ENCODE data around the gene AIMP2.
"Not testable (repeated sequence)": the region's sequence is repeated elsewhere in the genome, so short reads cannot be mapped to it uniquely, and the experiment has no call there.

The AIMP2 gene

DNA sequence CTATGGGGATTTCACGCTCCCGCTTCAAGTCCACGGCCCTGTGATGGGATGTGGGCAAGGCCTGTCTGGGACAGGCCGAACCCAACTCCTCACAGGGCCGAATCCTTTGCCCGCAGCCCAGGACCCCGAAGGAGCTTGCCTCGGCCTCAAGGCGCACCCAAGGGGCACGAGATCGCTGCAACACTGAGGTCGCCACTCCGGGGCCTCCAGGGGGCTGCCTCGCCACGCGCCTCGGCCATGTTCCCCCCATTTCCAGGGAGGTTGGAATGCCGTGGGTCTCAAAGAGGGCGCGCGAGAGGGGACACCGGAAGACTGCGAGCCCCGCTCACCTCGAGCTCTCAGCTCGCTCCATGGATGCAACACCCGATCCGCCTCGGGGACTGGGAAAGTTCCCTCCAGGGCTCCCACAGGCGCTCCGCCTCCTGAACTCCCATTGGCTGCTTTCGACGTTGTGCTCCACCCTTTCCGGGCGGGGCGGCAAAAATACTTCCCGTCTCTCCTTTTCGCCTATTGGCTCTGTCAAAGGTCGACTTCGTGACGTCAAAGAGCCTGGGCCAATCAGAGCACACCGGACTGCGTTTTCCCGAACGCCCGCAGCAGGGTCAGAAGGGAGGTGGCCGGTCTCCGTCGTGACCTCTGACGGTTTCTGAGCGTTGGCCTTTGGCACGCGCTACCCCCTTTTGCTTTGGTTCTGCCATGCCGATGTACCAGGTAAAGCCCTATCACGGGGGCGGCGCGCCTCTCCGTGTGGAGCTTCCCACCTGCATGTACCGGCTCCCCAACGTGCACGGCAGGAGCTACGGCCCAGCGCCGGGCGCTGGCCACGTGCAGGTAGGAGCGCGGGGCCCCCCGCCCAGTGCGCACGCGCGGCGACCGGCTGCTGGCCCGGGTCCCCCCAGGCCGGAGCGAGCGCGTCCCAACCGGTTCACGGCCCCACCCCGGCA is at the start of gene AIMP2, which contains the start of gene PMS2:
TSS of gene AIMP2 (plus strand) at position 605 of the 944 bp plus-strand sequence. CDS start at position 697, 92 bp downstream.
TSS of gene PMS2 (minus strand) at position 382 of the 944 bp plus-strand sequence. CDS start at position 352, 30 bp downstream.
- DNase-seq (ENCODE audit: low read depth in 2 of 2), result peak; percentile 95 to 96

DNA sequence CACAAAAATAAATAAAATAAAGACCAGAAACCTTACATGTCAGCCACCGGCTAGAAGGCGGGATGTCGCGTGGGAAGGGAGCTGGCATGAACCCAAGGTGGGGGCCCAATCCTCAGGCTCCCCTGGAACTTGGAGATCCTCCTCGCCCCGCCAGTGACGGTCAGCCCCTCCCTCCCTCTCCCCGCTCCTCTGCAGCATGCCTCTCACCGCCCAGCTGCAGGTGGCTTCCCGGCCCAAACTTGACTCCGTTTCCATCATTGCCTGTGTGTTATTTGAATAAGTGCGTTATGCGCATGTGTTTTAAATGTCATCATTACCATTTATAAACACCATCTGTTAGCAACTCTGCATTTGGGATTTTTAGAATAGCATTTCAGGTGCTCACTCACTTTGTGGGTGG is 45.9 kb upstream of the AIMP2 start:
- not testable (repeated sequence) for DNase-seq (ENCODE audit: low read depth in 2 of 2)

DNA sequence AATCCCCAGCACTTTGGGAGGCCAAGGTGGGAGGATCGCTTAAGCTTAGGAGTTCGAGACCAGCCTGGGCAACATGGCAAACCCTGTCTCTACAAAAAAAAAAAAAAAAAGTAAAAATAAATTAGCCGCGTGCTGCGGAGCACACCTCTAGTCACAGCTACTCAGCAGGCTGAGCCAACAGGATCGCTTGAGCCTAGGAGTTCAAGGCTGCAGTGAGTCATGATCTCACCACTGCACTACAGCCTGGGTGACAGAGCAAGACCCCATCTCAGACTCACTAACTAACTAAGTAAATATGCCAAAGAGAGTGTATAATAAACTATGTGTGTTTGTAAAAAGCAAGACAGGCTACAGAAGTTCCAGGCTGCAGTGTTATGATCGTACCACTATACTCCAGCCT is 45.3 kb upstream of the AIMP2 start:
- DNase-seq (ENCODE audit: low read depth in 2 of 2), result not testable (repeated sequence)

DNA sequence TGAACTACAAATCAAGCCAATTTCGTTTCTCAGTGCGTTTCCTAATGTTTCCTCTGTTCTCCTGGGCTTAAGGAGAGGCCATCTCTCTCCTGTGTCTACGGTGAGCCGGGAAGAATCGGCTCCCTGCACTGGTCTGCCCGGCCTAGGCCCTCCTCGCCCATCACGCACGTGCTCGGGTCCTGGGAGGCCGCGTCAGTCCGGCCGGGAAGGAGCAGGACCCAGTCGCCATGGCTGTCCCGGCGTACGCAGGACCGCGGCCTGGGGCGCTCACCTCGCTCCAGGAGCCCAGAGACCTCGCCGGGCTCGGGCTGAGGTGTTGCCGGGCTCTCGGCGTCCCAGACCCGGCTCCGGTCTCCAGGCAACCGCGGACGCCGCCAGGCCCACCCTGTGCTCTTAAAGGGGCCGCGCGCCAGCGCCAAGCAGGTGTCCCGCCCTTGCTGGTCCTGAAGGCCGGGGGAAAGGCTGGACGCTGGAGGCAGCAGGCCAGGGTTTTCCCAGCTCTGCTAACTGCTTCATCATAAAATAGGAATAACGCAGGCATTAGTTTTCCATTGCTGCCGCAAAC is 38.6 kb upstream of the AIMP2 start, which contains the start of gene RSPH10B:
TSS of gene RSPH10B (minus strand) at position 343 of the 565 bp plus-strand sequence. CDS start 3,573 bp downstream, outside the sequence.
- DNase-seq (ENCODE audit: low read depth in 2 of 2), result not testable (repeated sequence)

DNA sequence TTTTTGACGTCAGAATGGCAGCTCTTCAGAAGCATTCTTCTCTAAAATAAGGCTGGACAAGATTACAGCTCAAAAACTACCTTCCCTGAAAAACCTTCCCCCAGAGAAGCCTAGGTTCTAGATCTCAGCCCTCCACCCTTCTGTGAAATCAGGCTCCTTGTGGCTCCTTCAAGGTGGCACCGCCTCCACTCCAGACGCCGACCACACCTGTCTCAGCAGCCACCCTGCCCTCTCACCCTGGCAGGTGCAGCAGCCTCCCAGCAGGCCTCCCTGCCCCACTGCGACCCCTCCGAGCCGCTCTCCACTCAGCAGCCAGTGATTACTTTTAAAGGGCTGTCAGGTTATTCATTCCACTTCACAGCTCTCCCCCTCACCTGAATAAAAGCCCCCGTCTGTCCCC is 35.5 kb upstream of the AIMP2 start:
- not testable (repeated sequence) for DNase-seq (ENCODE audit: low read depth in 2 of 2)

DNA sequence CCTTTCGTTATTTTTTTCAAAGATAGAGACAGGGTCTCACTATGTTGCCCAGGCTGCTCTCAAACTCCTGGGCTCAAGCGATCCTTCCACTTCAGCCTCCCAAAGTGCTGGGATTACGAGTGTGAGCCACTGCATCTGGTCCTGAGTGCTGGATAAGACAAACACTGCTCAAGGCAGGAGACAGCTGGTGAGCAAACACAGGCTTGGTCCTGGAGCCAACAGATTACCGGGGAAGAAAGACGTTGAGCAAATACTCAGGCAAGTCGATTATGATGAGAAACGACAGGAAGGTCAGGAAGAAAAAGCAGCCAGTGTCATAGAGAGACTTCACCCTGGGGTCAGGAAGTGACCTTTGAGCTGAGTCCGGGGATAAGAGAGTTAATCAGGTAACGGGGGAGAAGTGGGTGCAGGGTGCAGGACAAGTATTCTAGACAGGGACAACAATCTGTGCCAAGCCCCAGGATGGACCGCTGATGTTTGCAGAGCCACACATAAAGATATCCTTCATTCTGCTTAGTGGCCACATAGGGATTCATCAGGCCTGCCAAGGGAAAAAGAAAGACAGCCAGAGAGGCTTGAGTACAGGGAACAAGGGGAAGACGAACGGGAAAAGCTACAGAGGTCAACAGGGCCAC is 29.3 kb upstream of the AIMP2 start:
- not testable (repeated sequence) for DNase-seq (ENCODE audit: low read depth in 2 of 2)

DNA sequence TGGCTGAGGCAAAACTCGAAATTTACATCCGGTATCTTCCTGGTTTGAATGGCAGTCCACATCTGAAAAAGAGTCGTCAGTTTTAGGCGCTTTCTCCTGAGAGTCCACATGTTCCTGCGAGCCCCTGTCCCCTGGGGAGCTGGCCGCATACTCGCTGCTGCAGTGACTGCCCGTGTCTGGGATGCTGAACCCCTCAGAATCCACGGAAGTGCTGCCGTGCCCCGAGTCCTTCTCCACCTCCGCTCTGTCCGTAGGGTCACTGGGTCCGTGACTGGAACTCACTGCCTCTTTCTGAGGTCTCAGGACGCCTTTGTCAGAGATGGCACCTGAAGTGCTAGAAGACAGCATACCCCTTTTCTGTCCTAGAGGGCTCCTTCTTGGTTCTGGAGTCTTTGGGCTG is 22.0 kb upstream of the AIMP2 start:
- DNase-seq (ENCODE audit: low read depth in 2 of 2), result not testable (repeated sequence)

DNA sequence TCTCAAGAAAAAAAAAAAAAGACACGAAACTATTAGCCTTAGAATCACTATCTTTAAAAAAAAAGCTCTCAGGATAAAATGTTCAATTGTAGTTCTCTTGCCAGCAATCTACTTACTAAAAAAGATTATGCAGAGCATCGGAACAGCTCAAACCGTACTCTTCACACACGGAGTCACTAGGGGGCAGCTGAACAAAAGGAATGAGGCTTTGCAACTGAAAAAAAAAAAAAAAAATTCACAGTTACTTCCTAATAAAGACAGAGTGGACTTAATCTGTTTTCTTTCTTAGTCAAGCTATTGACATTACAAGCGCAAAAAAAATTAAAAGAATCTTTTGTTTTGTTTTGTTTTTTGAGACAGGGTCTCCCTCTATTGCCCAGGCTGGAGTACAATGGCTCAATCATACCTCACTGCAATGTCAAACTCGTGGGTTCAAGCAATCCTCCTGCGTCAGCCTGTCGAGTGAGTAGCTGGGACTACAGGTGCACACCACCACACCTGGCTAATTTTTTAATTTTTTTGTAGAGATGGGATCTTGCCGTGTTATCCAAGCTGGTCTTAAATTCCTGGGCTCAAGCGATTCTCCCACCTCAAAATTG is 11.8 kb upstream of the AIMP2 start:
- DNase-seq (ENCODE audit: low read depth in 2 of 2), result peak in 1 of 2 donors; percentile 20

DNA sequence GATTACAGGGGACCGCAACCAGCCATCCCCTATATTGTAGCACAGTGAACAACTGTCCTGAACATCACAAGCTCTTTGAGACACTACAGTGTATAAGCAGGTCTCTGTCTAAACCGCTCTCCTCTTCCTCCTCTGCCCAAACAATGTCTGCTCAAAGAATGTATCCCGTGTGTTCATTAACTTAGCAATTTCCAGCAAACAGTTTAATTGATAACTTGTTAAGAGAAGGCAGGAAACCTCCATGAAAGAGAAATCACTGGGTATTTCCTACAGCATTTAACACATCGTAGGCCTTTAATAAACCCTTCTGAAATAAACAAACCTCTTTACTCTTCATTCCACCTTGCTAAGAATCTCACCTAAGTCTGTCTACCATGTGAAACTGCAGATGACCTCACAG is 1.7 kb upstream of the AIMP2 start:
- DNase-seq (ENCODE audit: low read depth in 2 of 2), result no peak

DNA sequence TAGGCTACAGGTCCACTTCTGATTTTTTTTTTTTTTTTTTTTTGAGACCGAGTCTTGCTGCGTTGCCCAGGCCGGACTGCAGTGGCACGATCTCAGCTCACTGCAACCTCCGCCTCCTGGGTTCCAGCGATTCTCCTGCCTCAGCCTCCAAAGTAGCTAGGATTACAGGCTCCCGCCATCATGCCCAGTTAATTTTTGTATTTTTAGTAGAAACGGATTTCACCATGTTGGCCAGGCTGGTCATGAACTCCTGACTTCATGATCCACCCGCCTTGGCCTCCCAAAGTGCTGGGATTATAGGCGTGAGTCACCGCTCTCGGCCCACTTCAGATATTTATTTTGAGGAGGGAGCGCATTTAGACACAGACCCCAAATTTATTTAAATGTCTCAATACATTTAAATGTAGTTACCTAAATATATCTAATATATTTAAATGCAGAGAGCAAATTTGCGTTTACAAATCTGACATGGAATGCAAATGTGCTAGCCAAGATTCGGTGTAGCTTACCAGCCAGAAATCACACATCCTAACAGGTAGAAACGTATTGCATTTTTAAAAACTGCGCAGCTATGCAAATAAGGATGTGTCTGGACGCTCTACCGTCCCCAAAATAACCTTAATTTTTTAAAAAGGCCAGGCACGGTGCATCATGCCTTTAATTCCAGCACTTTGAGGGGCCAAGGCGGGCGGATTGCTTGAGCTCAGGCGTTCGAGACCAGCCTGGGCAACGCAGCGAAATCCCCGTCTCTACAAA is 1.1 kb upstream of the AIMP2 start:
- DNase-seq (ENCODE audit: low read depth in 2 of 2), result not testable (repeated sequence)

DNA sequence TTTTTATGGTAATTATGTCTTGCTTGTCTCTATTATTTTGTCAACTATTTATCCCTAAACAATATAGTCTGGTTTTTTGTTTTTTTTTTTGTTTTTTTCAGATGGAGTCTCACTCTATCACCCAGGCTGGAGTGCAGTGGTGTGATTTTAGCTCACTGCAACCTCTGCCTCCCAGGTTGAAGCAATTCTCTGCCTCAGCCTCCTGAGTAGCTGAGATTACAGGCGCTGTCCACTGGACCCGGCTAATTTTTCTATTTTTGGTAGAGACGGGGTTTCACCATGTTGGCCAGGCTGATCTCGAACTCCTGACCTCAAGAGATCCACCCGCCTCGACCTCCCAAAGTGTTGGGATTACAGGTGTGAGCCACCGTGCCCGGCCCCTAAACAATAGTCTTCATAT is 1.3 kb downstream of the AIMP2 start:
- not testable (repeated sequence) for DNase-seq (ENCODE audit: low read depth in 2 of 2)

DNA sequence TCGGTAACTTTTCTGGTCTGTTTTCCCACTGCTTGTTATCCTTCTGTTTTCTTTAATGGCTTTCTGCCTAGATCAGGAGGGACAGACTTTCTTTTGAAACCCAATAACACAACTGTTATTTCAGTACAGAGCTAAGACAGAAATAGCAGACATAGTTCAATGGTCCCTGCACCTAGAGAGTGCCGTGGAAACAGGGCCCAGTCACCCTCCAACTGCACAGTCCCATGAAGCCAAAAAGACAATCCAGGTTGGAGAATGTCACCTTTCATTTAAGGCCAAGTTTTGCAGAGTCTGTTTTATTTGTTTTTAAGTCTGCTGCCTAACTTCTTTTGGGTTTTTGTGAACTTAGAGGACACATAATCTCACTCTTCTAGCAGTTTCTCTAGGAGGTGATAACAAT is 2.5 kb downstream of the AIMP2 start:
- DNase-seq (ENCODE audit: low read depth in 2 of 2), result no peak

DNA sequence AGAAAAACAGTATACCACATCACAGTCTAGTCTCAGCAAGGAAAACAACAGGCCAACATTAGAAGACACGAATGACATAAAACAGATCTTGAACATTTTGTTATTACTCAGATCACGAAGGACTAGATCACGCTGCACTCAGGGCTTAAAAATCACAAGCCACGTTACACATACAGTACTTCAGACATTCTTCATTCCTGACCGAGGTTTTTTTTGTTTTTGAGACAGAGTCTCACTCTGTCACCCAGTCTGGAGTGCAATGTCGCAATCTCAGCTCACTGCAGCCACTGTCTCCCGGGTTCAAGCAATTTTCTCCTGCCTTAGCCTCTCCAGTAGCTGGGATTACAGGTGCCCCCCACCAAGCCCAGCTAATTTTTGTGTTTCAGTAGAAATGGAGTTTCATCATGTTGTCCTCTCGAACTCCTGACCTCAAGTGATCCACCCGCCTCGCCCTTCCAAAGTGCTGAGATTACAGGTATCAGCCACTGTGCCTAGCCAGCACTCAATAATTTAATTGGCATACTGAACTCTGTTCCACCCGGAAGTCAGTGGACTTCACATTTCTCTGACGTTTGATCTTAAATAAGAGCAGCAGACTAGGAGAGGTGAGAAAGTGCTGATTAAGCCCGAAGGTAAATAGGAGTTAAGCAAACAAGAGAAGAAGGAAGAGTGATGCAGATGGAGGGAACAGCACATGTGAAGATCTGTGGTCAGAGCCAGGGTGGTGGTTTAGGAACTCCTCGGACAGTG is 3.5 kb downstream of the AIMP2 start:
- DNase-seq (ENCODE audit: low read depth in 2 of 2), result no peak

DNA sequence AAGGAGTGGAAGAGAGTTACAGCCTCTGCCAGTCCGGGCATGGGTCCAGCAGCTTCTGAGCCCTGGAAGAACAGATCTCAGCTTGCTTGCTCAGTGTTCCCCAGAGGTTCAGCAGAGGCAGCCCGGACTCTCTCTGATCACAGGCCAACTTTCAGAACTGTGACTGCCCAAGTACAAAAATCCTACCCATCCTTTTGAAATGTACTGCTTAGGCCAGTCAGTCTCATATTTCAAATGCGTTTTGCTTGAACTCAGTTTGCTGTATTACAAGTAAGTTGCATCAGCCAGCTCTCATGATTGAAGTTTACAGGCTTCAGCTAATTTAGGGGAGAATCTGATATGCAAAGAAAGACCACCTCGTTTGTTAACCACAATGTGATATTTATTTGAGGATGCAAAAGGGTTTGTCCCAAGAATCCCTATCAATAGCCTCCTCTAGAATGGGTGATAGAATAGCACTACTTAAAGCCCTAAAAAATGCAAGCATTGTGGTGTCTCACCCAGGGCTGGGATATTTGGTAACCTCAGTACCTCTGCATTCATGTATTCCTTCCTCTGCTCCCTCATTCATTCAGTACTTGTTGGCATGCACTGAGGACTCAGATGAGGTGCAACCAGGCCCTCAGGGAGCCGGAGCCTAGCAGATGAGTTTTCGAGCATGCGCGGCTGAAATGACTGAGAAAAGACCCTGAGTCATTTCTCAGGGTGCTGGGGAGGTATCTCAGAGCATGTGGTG is 7.0 kb downstream of the AIMP2 start:
- no peak for DNase-seq (ENCODE audit: low read depth in 2 of 2)

DNA sequence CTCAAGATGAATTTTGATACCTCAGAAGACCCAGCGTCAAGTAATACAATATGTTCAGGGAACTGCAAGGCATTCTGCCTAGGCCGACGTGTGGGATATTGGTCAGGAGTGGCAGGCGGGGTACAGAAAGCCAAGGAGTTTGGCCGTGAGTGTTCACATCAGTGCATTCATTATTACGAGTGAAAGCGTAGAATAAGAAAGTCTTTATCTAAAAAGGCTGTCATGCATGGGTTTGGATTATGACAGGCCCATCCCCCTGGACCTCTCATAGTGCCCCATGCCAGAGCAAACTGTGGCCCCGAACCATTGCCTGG is 7.5 kb downstream of the AIMP2 start:
- no peak for DNase-seq (ENCODE audit: low read depth in 2 of 2)

DNA sequence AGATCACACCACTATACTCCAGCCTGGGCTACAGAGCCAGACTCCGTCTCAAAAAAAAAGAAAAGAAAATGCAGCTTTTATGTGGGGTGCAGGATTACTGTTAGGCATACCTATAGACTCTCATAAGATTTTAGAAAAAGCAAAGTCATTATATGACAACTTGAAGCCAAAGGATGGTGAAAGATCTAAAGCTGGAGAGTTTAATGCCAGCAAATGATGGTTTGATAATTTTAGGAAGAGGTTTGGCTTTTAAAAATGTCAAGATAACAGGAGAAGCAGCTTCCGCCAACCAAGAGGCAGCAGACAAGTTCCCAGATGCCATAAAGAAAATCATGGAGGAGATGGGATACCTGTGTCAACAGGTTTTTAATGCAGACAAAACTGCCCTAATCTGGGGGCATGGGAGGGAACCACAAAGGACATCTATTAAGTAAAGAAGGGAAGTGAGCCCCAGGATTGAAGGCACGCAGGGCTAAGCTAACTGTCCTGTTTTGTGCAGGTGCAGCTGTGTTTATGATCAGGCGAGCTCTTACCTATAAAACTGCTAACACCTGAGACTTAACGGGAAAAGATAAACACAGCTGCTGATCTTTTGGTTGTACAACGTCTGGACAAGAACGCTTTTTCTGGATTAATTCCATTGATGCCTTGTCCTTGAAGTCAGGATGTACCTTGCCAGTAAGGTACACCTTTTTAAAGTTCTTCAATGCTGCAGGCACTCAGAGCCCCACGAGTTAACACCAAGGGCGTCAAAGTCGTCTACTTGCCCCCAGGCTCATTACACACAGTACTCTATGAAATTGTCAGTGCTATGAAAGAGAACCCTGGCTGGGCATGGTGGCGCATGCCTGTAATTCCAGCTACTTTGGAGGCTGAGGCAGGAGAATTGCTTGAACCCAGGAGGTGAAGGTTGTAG is 11.6 kb downstream of the AIMP2 start:
- DNase-seq (ENCODE audit: low read depth in 2 of 2), result no peak

DNA sequence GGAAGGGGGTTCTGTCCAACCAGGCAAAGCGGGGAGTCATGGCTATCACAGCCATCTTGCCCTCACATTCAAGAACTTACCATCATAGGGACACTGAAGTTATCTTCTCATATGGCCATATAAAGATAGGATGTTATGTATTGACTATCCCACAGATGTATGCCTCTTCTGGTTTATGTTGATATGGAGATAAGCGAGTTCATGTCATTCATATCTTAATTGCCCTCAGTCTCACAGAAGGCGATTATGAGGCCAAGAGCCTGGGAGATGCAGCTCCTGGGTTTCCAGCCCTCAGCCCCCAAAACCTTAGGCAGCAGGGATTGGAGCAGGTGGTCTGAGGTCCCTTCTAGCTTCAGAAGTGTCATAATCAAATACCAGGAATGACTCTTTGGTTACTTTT is 13.6 kb downstream of the AIMP2 start:
- DNase-seq (ENCODE audit: low read depth in 2 of 2), result no peak

DNA sequence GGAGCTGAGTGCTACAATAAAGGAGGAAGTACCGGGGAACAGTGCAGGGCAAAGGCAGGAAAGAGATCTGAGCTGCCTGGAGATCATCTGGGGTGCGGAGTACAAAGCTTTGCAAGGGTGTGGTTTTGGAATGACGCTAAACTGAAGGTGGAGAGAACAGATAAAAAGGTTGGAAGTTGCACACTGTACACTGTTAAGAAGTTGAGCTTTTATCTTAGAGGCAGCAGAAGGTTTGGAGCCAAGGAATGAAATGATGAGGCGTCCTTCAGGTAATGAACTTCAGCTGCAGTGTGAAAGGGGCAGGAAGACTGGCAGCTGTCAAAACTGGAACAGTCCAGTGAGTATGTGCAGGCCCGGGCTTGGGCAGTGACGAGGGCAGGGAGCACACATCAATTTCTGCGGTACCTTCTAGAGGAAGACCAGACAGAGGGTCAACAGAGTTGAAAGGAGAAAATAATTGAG is 14.9 kb downstream of the AIMP2 start:
- DNase-seq (ENCODE audit: low read depth in 2 of 2), result no peak
